Suprapubic skin (tissue), 3 donors: ENCODE data around the gene DDX28.

Source experiments
- CTCF ChIP-seq, 2 donors: fragments of 200-600 bp in 1 of 2; fragments of 450-650 bp in 1 of 2; sonication (generic) in 1 of 2; IDR thresholded peaks; one replicate each; pipeline ENCODE4 v1.5.1; 2016 to 2019; ENCODE audit warnings: antibody characterized with exemption in 2 of 2, mild to moderate bottlenecking in 1 of 2, moderate library complexity in 1 of 2
- POLR2A ChIP-seq, 2 donors: fragments of 450-650 bp; IDR thresholded peaks; one replicate each; pipeline ENCODE4 v1.6.1; 2017; ENCODE audit warnings: antibody characterized with exemption in 2 of 2, mild to moderate bottlenecking in 2 of 2, moderate library complexity in 2 of 2

DNA sequence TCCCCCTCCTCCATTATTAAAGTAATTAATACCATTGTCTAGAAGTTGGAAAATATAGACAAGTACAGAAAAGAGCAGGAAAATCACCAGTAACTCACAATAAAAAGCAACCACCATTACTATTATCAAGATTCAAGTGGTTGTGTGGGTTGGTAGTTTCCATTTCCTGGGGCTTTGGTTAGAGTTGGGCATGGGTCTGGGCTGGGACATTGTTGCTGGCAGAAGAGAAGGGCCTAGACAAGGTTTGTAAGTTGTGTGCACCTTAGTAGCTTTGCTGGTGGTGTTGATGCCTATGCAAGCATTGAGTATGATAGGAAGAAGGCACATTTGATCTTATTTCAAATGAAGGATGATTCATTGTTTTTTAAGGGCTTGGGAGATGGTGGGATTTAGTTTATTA lies 36.8 kb upstream of the DDX28 start:
- no peak for TF ChIP-seq CTCF (IDR thresholded peaks at IDR 0.05)
- no peak for TF ChIP-seq POLR2A (IDR thresholded peaks at IDR 0.05)
